Central memory CD8-positive, alpha-beta T cell (primary cell): ENCODE data around the gene NEUROD4.

Experiments used
- ATAC-seq: fragments of 150-1000 bp; cut with Tn5 transposase; replicated peaks from 2 replicates; pipeline ENCODE4 v1.10.0; 2022; ENCODE audit warnings: mild to moderate bottlenecking, moderate FRiP score, moderate number of reproducible peaks; ENCODE audit not compliant: poor library complexity, severe bottlenecking; ENCODE audit errors: extremely low read depth
- DNase-seq, 2 donors: peaks; one replicate each; pipeline ENCODE4 v3.0.0; 2021; ENCODE audit warnings: low spot score in 2 of 2
- H3K27ac Mint-ChIP-seq: one replicate; pipeline ENCODE4 v1.8.0; 2022; ENCODE audit warnings: low read depth, mild to moderate bottlenecking, moderate library complexity, mixed read lengths
- H3K27me3 Mint-ChIP-seq: one replicate; pipeline ENCODE4 v1.8.0; 2022; ENCODE audit warnings: mixed read lengths
- H3K36me3 Mint-ChIP-seq: one replicate; pipeline ENCODE4 v1.8.0; 2022; ENCODE audit warnings: mild to moderate bottlenecking, moderate library complexity, mixed read lengths; ENCODE audit not compliant: insufficient read depth
- H3K4me1 Mint-ChIP-seq: one replicate; pipeline ENCODE4 v1.8.0; 2022; ENCODE audit warnings: mixed read lengths
- H3K4me3 Mint-ChIP-seq: one replicate; pipeline ENCODE4 v1.8.0; 2022; ENCODE audit warnings: mild to moderate bottlenecking, moderate library complexity, mixed read lengths
- H3K9me3 Mint-ChIP-seq: one replicate; pipeline ENCODE4 v1.8.0; 2022; ENCODE audit warnings: mixed read lengths

The NEUROD4 gene

DNA sequence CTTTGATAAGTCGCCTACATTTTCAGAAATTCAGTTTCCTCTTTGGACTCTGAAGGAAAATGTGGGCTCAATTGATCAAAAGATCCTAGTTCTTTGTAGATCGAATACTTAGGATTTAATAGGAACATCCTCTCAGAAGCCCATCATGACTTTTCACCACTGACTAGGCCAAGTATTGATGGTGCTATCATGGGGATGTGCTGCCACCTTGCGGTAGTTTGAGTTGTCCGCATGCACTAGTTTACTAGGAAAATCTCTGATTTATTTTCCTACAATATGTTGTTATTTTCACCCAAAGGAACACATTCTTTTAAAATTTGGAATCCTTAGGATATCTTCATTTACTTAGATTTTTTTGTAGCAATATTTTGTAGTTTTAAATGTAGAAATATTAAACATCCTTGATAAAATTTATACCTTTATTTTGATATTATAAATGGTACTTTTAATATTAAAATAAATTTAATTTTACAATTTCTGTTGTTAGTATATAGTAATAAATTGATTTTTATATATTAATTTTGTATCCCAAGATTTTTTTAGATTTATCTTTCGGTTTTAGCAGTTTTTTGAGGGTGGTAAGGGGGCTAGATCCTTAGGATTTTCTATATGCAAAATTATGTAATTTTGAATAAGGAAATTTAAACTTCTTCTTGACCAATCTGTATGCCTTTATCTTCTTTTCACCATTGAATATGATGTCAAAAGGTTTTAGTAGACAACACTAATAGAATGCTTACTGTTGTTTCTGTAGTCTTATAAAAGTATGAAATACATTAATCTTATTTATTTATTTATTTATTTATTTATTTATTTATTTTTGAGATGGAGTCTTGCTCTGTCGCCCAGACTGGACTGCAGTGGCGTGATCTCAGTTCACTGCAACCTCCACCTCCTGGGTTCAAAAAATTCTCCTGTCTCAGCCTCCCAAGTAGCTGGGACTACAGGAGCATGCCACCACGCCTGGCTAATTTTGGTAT lies 53.6 kb downstream of the NEUROD4 start:
- Mint-ChIP-seq H3K4me3 (no peak overlapping the region), H3K4me1 (peaks cover 9% of the 10 kb centered on the region), H3K36me3 (peaks cover 4% of the 10 kb centered on the region)

DNA sequence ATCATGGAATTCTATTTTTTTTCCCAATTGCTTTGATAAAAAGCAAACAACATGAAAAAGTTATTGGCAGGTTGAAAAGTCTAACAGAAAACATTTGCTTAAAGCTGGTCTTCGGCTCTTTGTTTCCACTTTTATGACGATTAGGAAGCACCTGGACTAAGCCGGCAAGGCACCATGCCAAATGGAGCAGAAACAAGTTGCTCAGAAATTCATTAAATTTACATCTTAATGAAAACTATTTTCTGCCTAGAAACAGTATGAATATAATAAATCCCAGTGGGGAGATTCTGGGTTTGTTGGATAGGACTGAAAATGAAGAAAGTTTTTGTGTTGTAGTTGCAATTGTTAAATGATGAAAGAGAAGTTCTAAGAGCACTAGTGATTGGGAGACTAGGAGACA lies 55.0 kb downstream of the NEUROD4 start:
- Mint-ChIP-seq H3K9me3 (no peaks in the 10 kb centered on the region), H3K4me1 (peaks cover 9% of the 10 kb centered on the region), H3K27me3 (peaks cover 59% of the 10 kb centered on the region), H3K36me3 (peaks cover 4% of the 10 kb centered on the region), H3K4me3 (no peak overlapping the region), H3K27ac (no peak overlapping the region)
- no peak for DNase-seq
- ATAC-seq: no peak

More for the DNA sequence above, 53.6 kb downstream of the NEUROD4 start:
- Mint-ChIP-seq H3K27me3 (peaks cover 45% of the 10 kb centered on the region), H3K27ac (no peak overlapping the region), H3K9me3 (no peaks in the 10 kb centered on the region)
- DNase-seq (peak; percentile 59 to 72), ATAC-seq (no peak)
